HG03097 (cell line): ENCODE data around the gene PRR3.
A peak's percentile ranks its signal among the peaks of the same experiment; 100 is the strongest.
"Not testable (repeated sequence)": the region's sequence is repeated elsewhere in the genome, so short reads cannot be mapped to it uniquely, and the experiment has no call there.

Experiments
- ATAC-seq: cut with Tn5 transposase; IDR thresholded peaks from one replicate; pipeline ENCODE4 v1.9.1; 2021; ENCODE audit not compliant: unreplicated experiment, low FRiP score

PRR3 gene, protein sequence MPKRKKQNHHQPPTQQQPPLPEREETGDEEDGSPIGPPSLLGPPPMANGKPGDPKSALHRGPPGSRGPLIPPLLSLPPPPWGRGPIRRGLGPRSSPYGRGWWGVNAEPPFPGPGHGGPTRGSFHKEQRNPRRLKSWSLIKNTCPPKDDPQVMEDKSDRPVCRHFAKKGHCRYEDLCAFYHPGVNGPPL

GRCh38 chr6:30556906-30557682 is at the start of gene PRR3:
PRR3 (plus strand) TSS chr6:30557295; CDS start chr6:30557345, 50 bp downstream.
- ATAC-seq: peak; percentile 53

- no peak for ATAC-seq
Observed at GRCh38 chr6:30507849-30508827, 49.0 kb upstream of the PRR3 start.

DNA sequence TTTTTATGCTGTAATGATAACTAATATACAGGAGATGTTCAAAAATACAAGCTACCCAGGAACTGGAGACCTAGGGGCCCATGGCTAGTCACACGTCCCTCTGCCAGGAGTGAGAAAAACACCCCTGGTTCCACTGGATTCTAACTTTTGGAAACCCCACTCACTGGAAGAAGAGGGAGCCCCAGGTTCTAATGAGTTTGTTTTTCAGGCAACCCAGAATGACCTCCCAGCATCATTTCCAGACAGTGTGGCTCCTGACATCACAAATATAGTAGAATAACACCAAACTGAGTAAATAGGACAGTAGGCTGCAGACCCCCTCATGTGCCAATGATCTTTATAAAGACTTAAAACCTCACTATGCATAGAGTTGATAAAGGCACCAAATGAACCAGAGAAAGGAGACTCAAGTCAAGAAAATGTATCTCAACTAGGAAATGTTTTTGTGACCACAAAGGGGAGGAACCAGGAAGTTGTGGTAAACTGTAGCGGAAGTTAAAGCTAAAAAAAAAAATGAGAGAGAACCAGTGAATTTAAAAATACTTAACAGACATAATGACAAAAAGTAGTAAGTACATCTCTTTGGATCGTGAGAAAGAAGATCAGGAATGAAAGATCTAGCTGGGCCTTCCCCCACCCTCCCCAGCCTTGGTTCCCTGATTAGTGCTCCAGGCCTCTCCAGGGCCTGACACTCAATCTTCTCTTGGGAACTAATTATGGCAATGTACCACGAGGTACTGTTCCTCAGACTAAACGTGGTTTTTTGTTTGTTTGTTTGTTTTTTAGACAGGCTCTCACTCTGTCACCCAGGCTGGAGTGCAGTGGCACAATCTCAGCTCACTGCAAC is 48.0 kb upstream of the PRR3 start:
- no peak for ATAC-seq

DNA sequence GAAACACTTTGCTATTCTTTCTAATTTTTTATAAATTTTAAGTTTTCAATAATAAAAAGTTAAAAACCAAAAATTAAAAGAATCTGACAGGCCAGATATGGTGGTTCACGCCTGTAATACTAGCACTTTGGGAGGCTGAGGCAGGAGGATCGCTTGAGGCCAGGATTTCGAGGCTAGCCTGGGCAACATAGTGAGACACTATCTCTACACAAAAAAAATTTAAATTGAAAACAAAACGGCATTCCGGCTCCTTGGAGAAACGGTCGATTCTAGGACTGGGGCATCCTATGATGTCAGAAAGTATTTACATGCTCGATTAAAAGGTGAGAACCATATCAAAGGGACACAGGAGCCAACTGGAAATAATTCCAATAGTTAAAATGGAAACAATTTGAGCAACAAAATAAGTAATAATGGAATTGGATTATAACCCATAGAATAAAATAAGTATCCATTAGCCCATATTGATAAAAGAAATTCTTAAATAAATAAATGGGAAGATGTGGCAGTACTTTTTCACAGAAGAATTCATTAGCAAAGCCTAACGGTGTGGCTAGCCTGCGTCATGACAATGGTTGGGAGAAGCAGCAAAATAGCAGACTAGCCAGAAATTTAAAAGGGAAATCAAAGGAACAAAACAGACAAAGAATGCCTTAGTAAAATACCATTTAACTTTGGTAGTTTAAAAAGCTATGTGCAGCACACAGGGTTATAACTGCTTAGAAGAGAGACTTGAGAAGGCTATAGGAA is 46.5 kb upstream of the PRR3 start:
- ATAC-seq: no peak

- ATAC-seq: no peak
Observed at GRCh38 chr6:30511169-30511546, 45.9 kb upstream of the PRR3 start.

DNA sequence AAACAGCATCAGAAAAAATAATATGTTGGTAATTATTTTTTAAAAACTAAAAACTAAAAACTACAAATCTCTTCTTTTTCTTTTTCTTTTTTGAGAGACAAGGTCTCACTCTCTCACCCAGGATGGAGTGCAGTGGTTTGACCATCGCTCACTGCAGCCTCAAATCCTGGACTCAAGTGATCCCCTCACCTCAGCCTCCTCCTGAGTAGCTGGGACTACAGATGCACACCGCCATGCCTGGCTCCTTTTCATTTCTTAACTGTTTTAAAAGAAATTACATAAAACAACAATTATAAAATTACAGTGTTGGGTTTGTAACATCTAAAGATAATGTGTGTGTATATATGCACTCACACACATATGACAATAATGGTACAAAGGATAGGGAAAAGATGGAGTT is 43.6 kb upstream of the PRR3 start:
- ATAC-seq: no peak

GRCh38 chr6:30515106-30515505 is 42.0 kb upstream of the PRR3 start:
- ATAC-seq: no peak

DNA sequence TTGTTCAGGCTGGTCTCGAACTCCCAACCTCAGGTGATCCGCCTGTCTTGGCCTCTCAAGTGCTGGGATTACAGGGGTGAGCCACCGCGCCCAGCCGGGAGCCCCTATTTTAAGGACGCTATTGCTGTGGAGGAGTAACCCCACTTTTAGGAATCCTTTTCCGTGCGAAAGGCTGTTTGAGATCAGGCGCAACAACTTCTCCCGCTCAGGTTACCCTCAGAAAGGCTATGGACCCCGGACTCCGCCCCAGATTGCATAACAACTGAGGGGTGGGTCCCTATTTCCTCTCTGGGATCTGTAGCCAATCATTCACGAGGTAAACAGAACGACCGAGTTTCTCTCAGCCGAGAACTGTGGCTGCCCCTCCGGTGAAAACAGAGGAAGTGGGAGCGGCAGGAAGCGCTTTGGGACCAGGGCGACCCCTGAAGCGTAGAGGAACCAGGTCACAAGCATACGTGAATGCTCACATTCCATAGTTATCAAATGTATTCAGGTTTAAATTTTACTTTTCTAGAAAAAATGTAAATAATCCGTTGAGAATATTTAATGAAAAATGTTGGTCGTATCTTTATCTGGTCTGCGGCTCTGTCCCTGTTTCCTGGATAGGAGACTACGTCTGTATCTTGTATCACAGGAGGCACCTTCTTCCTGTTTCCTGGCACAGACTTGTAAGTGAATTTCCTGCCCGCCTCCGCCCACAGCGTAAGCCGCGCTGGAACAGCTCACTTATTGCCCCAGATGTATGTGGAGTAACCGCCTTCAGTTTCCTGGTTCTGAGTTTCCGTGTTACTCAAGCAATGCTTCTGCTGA is 40.9 kb upstream of the PRR3 start:
- ATAC-seq: peak; percentile 62

- not testable (repeated sequence) for ATAC-seq
Observed at GRCh38 chr6:30516754-30517076, 40.4 kb upstream of the PRR3 start.

DNA sequence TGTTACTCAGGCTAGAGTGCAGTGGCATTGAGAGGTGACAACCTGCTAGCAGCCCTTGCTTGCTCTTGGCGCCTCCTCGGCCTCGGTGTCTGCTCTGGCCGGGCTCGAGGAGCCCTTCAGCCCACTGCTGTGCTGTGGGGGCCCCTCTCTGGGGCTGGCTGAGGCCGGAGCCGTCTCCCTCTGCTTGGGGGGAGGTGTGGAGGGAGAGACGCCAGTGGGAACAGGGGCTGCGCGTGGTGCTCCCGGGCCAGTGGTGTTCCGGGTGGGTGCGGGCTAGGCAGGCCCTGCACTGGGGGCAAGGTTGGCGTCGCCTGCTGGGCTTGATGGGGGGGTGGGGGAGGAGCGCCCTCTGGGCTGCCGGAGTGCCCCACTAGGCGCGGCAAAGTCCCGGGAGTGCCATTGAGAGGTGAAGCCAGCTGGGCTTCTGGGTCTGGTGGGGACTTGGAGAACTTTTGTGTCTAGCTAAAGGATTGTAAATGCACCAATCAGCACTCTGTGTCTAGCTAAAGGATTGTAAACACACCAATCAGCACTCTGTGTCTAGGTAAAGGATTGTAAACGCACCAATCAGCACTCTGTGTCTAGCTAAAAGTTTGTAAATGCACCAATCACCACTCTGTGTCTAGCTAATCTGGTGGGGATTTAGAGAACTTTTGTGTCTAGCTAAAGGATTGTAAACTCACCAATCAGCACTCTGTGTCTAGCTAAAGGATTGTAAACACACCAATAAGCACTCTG is 39.2 kb upstream of the PRR3 start:
- not testable (repeated sequence) for ATAC-seq

DNA sequence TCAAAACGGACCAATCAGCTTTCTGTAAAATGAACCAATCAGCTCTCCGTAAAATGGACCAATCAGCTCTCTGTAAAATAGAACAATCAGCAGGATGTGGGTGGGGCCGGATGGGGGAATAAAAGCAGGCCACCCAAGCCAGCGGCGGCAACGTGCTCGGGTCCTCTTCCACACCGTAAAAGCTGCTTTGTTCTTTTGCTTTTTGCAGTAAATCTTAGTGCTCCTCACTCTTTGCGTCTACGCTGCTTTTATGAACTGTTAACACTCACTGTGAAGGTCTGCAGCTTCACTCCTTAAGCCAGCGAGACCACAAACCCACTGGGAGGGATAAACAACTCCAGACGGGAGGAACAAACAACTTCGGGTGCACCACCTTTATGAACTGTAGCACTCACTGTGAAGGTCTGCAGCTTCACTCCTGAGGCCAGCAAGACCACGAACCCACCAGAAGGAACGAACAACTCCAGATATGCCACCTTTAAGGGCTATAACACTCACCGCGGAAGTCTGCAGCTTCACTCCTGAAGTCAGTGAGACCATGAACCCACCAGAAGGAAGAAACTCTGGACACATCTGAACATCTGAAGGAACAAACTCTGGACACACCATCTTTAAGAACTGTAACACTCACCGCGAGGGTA is 38.5 kb upstream of the PRR3 start:
- not testable (repeated sequence) for ATAC-seq

- no peak for ATAC-seq
Observed at GRCh38 chr6:30520522-30520921, 36.6 kb upstream of the PRR3 start.

GRCh38 chr6:30521082-30521481 is 36.0 kb upstream of the PRR3 start:
- ATAC-seq: not testable (repeated sequence)

GRCh38 chr6:30521952-30522351 is 35.1 kb upstream of the PRR3 start:
- ATAC-seq: not testable (repeated sequence)

- ATAC-seq: not testable (repeated sequence)
Observed at GRCh38 chr6:30526444-30526843, 30.7 kb upstream of the PRR3 start.

DNA sequence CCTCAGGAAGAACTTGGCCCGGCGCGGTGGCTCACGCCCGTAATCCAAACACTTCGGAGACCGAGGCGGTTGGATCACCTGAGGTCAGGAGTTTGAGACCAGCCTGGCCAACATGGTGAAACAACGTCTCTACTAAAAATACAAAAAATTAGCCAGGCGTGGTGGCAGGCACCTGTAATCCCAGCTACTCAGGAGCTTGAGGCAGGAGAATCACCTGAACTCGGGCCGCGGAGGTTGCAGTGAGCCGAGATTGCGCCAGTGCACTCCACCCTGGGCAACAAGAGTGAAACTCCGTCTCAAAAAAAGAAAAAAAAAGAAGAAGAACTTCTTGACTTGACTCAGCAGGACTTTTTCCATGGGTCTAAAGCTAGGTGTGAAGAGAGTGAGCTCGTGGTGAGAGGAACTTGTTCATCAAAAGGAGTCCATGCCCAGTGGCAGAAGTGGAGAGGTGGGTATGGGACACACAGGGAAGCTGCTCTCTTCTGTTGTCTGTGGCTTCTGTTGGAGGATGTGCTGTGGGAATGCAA is 27.7 kb upstream of the PRR3 start:
- ATAC-seq: peak; percentile 59

DNA sequence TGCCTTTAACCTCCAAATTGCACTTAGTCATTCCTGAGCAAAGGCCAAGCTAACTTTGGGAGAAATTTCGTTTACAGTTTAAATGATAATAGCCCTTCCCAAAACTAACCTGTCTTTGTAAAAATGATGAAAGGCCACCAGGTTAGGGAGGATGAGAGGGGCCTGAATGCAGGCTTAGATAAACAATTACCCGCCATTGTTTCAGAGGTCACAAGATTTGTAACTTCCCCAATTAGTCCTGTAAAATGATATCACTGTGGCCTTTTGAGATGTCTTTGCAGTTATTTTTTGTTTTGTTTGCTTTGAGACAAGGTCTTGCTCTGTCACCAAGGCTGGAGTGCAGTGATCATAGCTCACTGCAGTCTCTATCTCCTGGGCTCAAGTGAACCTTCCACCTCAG is 27.1 kb upstream of the PRR3 start:
- no peak for ATAC-seq
